ENCODE results near the gene OR6B2. TPM values are rescaled to one million over a fixed set of nuclear protein-coding genes. Genes with fewer than 3 reads are reported as not detected.

Gene OR6B2
- total and polyA plus RNA-seq, 2 of the 4 experiments (the other 2 are of a cell fraction): not detected

- H2BK15ac ChIP-seq (ENCODE audit: low read depth, low read length): no peak overlapping the region
- no peak overlapping the region for H2BK20ac ChIP-seq (ENCODE audit: low read depth, low read length)
- H2AFZ ChIP-seq (replicated peaks; ENCODE audit: low read length, poor library complexity): no peak overlapping the region
- intact Hi-C loops (cut with micrococcal nuclease): no loop called here
- in situ Hi-C loops (cut with MboI; ENCODE audit: low sequenced_read_pairs): no loop called here
- no peak overlapping the region for H3K27ac ChIP-seq (ENCODE audit: insufficient read depth, low read length)
- H3K18ac ChIP-seq (ENCODE audit: low read depth, low read length): no peak overlapping the region
- no peaks in the 10 kb centered on the region for H3K9me3 ChIP-seq (ENCODE audit: control insufficient read depth, insufficient read depth, low read length)
- TF ChIP-seq USF2 (IDR thresholded peaks at IDR 0.05; ENCODE audit: low read depth, low read length): no peak
- no peak for TF ChIP-seq RAD21 (IDR thresholded peaks at IDR 0.05; ENCODE audit: low read length)
- no peak for TF ChIP-seq RCOR1 (IDR thresholded peaks at IDR 0.05; ENCODE audit: insufficient replicate concordance, low read length)
- TF ChIP-seq NFE2L2 (IDR thresholded peaks at IDR 0.05; ENCODE audit: low read depth, low read length): no peak
- TF ChIP-seq BHLHE40 (IDR thresholded peaks at IDR 0.05; ENCODE audit: low read depth, low read length): no peak
- TF ChIP-seq SMC3 (IDR thresholded peaks at IDR 0.05; ENCODE audit: low read depth, low read length): no peak
- TF ChIP-seq MAZ (IDR thresholded peaks at IDR 0.05; ENCODE audit: borderline replicate concordance, low read depth, low read length): no peak
- no peak for TF ChIP-seq CHD1 (IDR thresholded peaks at IDR 0.05; ENCODE audit: low read depth, low read length)
- TF ChIP-seq CTCF (conservative IDR thresholded peaks at IDR 0.05; ENCODE audit: low read depth, low read length): no peak
- TF ChIP-seq ELK1 (IDR thresholded peaks at IDR 0.05; ENCODE audit: borderline replicate concordance, low read depth, low read length): no peak
- TF ChIP-seq POLR2A (IDR thresholded peaks at IDR 0.05; ENCODE audit: low read depth, low read length): no peak
- no peak for TF ChIP-seq CEBPB (IDR thresholded peaks at IDR 0.05; ENCODE audit: low read depth, low read length)
- TF ChIP-seq MAFK (IDR thresholded peaks at IDR 0.05; ENCODE audit: low read depth, low read length): no peak
- TF ChIP-seq RFX5 (IDR thresholded peaks at IDR 0.05; ENCODE audit: low read depth, low read length): no peak
- TF ChIP-seq FOS (IDR thresholded peaks at IDR 0.05; ENCODE audit: low read depth, low read length): no peak
- no peak for ATAC-seq (ENCODE audit: low read depth)
- no peak overlapping the region for H4K91ac ChIP-seq (ENCODE audit: insufficient read depth, low read depth, low read length)
- H2BK120ac ChIP-seq (ENCODE audit: low read depth, low read length): no peak overlapping the region
- no peak overlapping the region for H3K23ac ChIP-seq (ENCODE audit: low read depth, low read length)
- H3K4me1 ChIP-seq (ENCODE audit: control insufficient read depth, insufficient read depth, low read length): no peaks in the 10 kb centered on the region
- H3K56ac ChIP-seq (ENCODE audit: extremely low read depth, insufficient read depth, low read length): no peak overlapping the region
- no peak overlapping the region for H3K4me3 ChIP-seq (ENCODE audit: insufficient read depth, low read depth, low read length)
- no peak overlapping the region for H3K4me2 ChIP-seq (ENCODE audit: low read depth, low read length)
- no peak overlapping the region for H2AK5ac ChIP-seq (ENCODE audit: low read depth, low read length)
- H3K36me3 ChIP-seq (ENCODE audit: control insufficient read depth, insufficient read depth, low read length): no peaks in the 10 kb centered on the region
- WGBS, 2 experiments (ENCODE audit: extremely low coverage in 2 of 2, insufficient read length in 1 of 2): 65% methylated on average over 13 of the region's 21 CpGs; no CpG with 5 or more reads in 1 of the 2 experiments
- H3K79me1 ChIP-seq (ENCODE audit: low read depth in 1 of 2, low read length in 2 of 2): no peaks in the 10 kb centered on the region
- H2BK5ac ChIP-seq (ENCODE audit: low read depth, low read length, poor library complexity, severe bottlenecking): no peak overlapping the region
- no peak for DNase-seq
- no peak overlapping the region for H4K8ac ChIP-seq (ENCODE audit: low read depth in 2 of 2, low read length in 2 of 2)
- H3K14ac ChIP-seq (replicated peaks; ENCODE audit: low read depth, low read length): no peak overlapping the region
- H4K5ac ChIP-seq (ENCODE audit: low read depth, low read length): no peak overlapping the region
- dilution Hi-C loops (cut with HindIII; ENCODE audit: low sequenced_read_pairs, unreplicated experiment): no loop called here
- H3K9me1 ChIP-seq (ENCODE audit: insufficient read depth, low read length): no peaks in the 10 kb centered on the region
- CTCF ChIA-PET: no interaction called here
- no TSS peak for BruUV-seq (replicated peaks)
- POLR2A ChIA-PET (ENCODE audit: unreplicated experiment): no interaction called here
- peaks cover 19% of the 10 kb centered on the region for H3K27me3 ChIP-seq (ENCODE audit: control insufficient read depth, insufficient read depth, low read length)
- no peak overlapping the region for H2AK9ac ChIP-seq (replicated peaks; ENCODE audit: low read depth, low read length, poor library complexity)
- no peak overlapping the region for H3K9ac ChIP-seq (ENCODE audit: low read depth, low read length)
- H4K20me1 ChIP-seq (ENCODE audit: insufficient read depth, low read length): no peaks in the 10 kb centered on the region
- H3K4ac ChIP-seq (ENCODE audit: low read depth, low read length): no peak overlapping the region
Observed at GRCh38 chr2:240043279-240043989, 13.2 kb upstream of the OR6B2 start.
